Endothelial cell of umbilical vein (primary cell): ENCODE data around the gene TMEM234. TPM values are rescaled to one million over a fixed set of nuclear protein-coding genes. Genes with fewer than 3 reads are reported as not detected.

Source experiments
- BruUV-seq: library from RNA; stranded (reverse); fragments of 400-500 nt; replicated peaks from 2 replicates; lab custom pipeline; 2021; lab: Mats Ljungman, UMichigan
- CTCF ChIA-PET: fragments of 300-600, 350-600 bp; sonication (Branson Sonifier 250); formaldehyde crosslinking; loops from one replicate; lab custom pipeline; 2021; ENCODE audit warnings: antibody characterized with exemption, inconsistent platforms; lab: Charles Lee
- POLR2A ChIA-PET: fragments of 300-600, 350-600 bp; sonication (Branson Sonifier 250); formaldehyde crosslinking; loops from one replicate; lab custom pipeline; 2021; ENCODE audit warnings: antibody characterized with exemption, inconsistent platforms; lab: Charles Lee
- DNase-seq: peaks from one replicate; pipeline ENCODE4 v3.0.0-alpha.2; 2011; ENCODE audit warnings: low read depth, low spot score
- FAIRE-seq: peaks from 2 replicates; lab custom pipeline; 2011; peaks lifted over from hg19 to GRCh38; lab: Jason Lieb, UNC
- H2AFZ ChIP-seq: 2 replicates; pipeline ENCODE4 v1.6.0; 2012; ENCODE audit warnings: low read depth, low read length, control low read depth, inconsistent platforms
- H3K27ac ChIP-seq: 2 replicates; pipeline ENCODE4 v1.5.1; 2011; ENCODE audit warnings: low read depth, mild to moderate bottlenecking, control low read depth, low read length, moderate library complexity; ENCODE audit not compliant: insufficient read depth
- H3K27me3 ChIP-seq, 2 experiments: 2 replicates each; pipeline versions ENCODE4 v1.6.0 to v1.6.1; 2011; ENCODE audit warnings: low read length in 2 of 2, mixed read lengths in 1 of 2; ENCODE audit not compliant: control insufficient read depth in 2 of 2, insufficient read depth in 2 of 2
- H3K36me3 ChIP-seq, 2 experiments: 2 replicates in 1 of 2; 3 replicates in 1 of 2; pipeline ENCODE4 v1.5.1; 2011; ENCODE audit warnings: low read length in 2 of 2, mild to moderate bottlenecking in 1 of 2, moderate library complexity in 1 of 2; ENCODE audit not compliant: control insufficient read depth in 2 of 2, insufficient read depth in 2 of 2; ENCODE audit errors: extremely low read depth in 1 of 2
- H3K4me1 ChIP-seq: 3 replicates; pipeline ENCODE4 v1.5.1; 2011; ENCODE audit warnings: mild to moderate bottlenecking, low read length; ENCODE audit not compliant: control insufficient read depth, insufficient read depth; ENCODE audit errors: extremely low read depth
- H3K4me2 ChIP-seq: 2 replicates; pipeline ENCODE4 v1.6.1; 2011; ENCODE audit warnings: low read length, control low read depth, mixed read lengths; ENCODE audit not compliant: insufficient read depth
- H3K4me3 ChIP-seq, 3 experiments: fragments of 200-600 bp in 1 of 3; sonication (generic), shearing (Covaris generic) in 1 of 3; replicated peaks in 1 of 3; 2 replicates each; pipeline ENCODE4 v1.5.1; 2011 to 2016; ENCODE audit warnings: control low read depth in 3 of 3, low read length in 3 of 3, mild to moderate bottlenecking in 2 of 3, inconsistent platforms in 1 of 3, low read depth in 1 of 3, moderate library complexity in 1 of 3; ENCODE audit not compliant: insufficient read depth in 1 of 3
- H3K79me2 ChIP-seq: 2 replicates; pipeline ENCODE4 v1.6.0; 2012; ENCODE audit warnings: low read length, inconsistent platforms; ENCODE audit not compliant: control insufficient read depth, insufficient read depth
- H3K9ac ChIP-seq: replicated peaks from 2 replicates; pipeline ENCODE3; 2011; ENCODE audit warnings: low read length, control low read depth; ENCODE audit not compliant: insufficient read depth; ENCODE audit errors: extremely low read depth
- H3K9me1 ChIP-seq: replicated peaks from 3 replicates; pipeline ENCODE4 v1.6.0; 2011; ENCODE audit warnings: mild to moderate bottlenecking, low read length; ENCODE audit not compliant: control insufficient read depth, insufficient read depth; ENCODE audit errors: extremely low read depth
- H3K9me3 ChIP-seq: replicated peaks from 2 replicates; pipeline ENCODE4 v1.5.1; 2012; ENCODE audit warnings: low read length, inconsistent platforms; ENCODE audit not compliant: control insufficient read depth, insufficient read depth
- H4K20me1 ChIP-seq: replicated peaks from 2 replicates; pipeline ENCODE3; 2011; ENCODE audit warnings: mild to moderate bottlenecking, low read length; ENCODE audit not compliant: control insufficient read depth, insufficient read depth; ENCODE audit errors: extremely low read depth
- EZH2 ChIP-seq: IDR thresholded peaks from 2 replicates; pipeline ENCODE4 v1.6.1; 2012; ENCODE audit warnings: borderline replicate concordance, low read depth, mild to moderate bottlenecking, moderate library complexity, low read length, inconsistent platforms; ENCODE audit not compliant: severe bottlenecking
- FOS ChIP-seq: IDR thresholded peaks from 2 replicates; pipeline ENCODE4 v1.6.1; 2011; ENCODE audit warnings: mild to moderate bottlenecking, low read length, moderate library complexity, borderline replicate concordance; ENCODE audit not compliant: insufficient read depth
- GATA2 ChIP-seq: IDR thresholded peaks from 2 replicates; pipeline ENCODE4 v1.7.0; 2011; ENCODE audit warnings: low read depth, mild to moderate bottlenecking, moderate library complexity, mixed read lengths, low read length; ENCODE audit not compliant: insufficient read length, insufficient read depth
- JUN ChIP-seq: IDR thresholded peaks from 2 replicates; pipeline ENCODE4 v1.6.1; 2011; ENCODE audit warnings: borderline replicate concordance, low read depth; ENCODE audit not compliant: insufficient read length, insufficient read depth
- MYC ChIP-seq: IDR thresholded peaks from one replicate; pipeline ENCODE4 v1.6.1; 2011; ENCODE audit warnings: mild to moderate bottlenecking, low read depth, low read length
- POLR2A ChIP-seq: IDR thresholded peaks from 2 replicates; pipeline ENCODE4 v1.6.1; 2012; ENCODE audit warnings: low read depth, mild to moderate bottlenecking, control low read depth, low read length
- POLR2AphosphoS5 ChIP-seq: IDR thresholded peaks from 2 replicates; pipeline ENCODE4 v1.6.1; 2012; ENCODE audit warnings: low read depth, mild to moderate bottlenecking, control low read depth, low read length, moderate library complexity; ENCODE audit not compliant: insufficient read depth
- dilution Hi-C: fragments of 300-500 bp; cut with MboI; formaldehyde crosslinking; loops from one replicate; pipeline ENCODE4 v1.15.0; 2019; ENCODE audit warnings: low sequenced_read_pairs; ENCODE audit not compliant: extremely low pct_ligation_motif_present
- intact Hi-C: fragments of 100-400 bp; cut with micrococcal nuclease; formaldehyde crosslinking; loops from one replicate; pipeline ENCODE4 v1.10.0; 2022
- polyA plus RNA-seq, 4 experiments: library from polyadenylated mRNA; depleted of rRNA in 3 of 4; stranded (reverse) in 3 of 4; unstranded in 1 of 4; fragments of >200 nt; gene quantifications; 2 replicates each; pipeline versions ENCODE4 v1.2.1 to v1.2.3, GENCODE V29; 2011 to 2012; ENCODE audit warnings: missing spikeins in 1 of 4
- total RNA-seq: library from RNA; stranded (reverse); gene quantifications from 2 replicates; pipeline ENCODE4 v1.2.3, GENCODE V29; 2021
- TF ChIP-seq, protein P1 (sequence below): IDR thresholded peaks from 2 replicates; pipeline ENCODE4 v1.6.1; 2011; ENCODE audit not compliant: insufficient read depth, insufficient read length
- TF ChIP-seq, protein P2 (sequence below), 2 donors: IDR thresholded peaks; 1 replicate in 1 of 2; 2 replicates in 1 of 2; pipeline ENCODE4 v1.5.1; 2011; ENCODE audit warnings: low read length in 2 of 2, mild to moderate bottlenecking in 2 of 2, moderate library complexity in 2 of 2, control low read depth in 1 of 2, inconsistent platforms in 1 of 2, low read depth in 1 of 2; ENCODE audit not compliant: insufficient read depth in 1 of 2; ENCODE audit errors: extremely low read depth in 1 of 2

Gene TMEM234
- total and polyA plus RNA-seq, 2 donors (not counting 3 experiments of a cell fraction or from before 2014, with no cell fraction given) = 20.7 to 21.3 TPM

DNA sequence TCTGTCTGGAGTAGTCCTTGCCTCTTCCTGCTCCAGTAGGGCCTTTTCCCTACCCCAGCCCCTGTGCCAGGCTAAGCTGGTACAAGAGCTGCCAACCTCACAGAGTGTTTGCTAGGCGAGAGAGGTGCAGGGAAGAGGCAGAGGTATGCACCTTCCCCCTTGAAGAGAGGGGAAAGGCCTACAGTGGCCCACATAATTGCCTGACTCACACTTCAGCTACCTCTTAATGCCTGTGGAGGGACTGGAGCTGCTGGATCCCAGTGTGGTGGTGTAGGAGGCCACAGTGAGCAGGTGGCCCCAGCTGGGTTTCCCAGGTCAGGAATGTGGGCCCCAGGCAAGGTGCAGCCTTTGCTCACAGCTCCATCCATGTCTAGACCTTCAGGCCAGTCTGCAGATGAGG is 25.1 kb downstream of the TMEM234 start:
- Histone ChIP-seq H4K20me1 (no peaks in the 10 kb centered on the region), H3K9me3 (no peaks in the 10 kb centered on the region), H3K9me1 (no peaks in the 10 kb centered on the region), H3K36me3 (peaks cover 25 to 45% of the 10 kb centered on the region in 2 experiments), H2AFZ (no peak overlapping the region), H3K27ac (no peak overlapping the region), H3K4me2 (no peak overlapping the region), H3K9ac (no peak overlapping the region), H3K27me3 (no peaks in the 10 kb centered on the region), H3K79me2 (no peaks in the 10 kb centered on the region), H3K4me1 (peaks cover 8% of the 10 kb centered on the region), H3K4me3 (no peak overlapping the region)
- ChIA-PET CTCF (interaction anchor here (0.8 to 1.0 kb wide), 2 partner anchors 19 to 204 kb away, joined by 3 to 4 read pairs; no protein-coding TSS in a partner anchor), POLR2A (interaction anchor here (0.7 to 1.1 kb wide), 2 partner anchors 19 to 36 kb away, joined by 3 to 4 read pairs; no protein-coding TSS in a partner anchor)
- intact Hi-C loops = no loop called here
- TF ChIP-seq POLR2A = no peak
- no peak for TF ChIP-seq MYC
- TF ChIP-seq FOS = no peak
- no peak for TF ChIP-seq POLR2AphosphoS5
- TF ChIP-seq EZH2 = no peak
- TF ChIP-seq GATA2 = no peak
- TF ChIP-seq, protein P1, sequence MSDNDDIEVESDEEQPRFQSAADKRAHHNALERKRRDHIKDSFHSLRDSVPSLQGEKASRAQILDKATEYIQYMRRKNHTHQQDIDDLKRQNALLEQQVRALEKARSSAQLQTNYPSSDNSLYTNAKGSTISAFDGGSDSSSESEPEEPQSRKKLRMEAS = no peak
- TF ChIP-seq, protein P2, sequence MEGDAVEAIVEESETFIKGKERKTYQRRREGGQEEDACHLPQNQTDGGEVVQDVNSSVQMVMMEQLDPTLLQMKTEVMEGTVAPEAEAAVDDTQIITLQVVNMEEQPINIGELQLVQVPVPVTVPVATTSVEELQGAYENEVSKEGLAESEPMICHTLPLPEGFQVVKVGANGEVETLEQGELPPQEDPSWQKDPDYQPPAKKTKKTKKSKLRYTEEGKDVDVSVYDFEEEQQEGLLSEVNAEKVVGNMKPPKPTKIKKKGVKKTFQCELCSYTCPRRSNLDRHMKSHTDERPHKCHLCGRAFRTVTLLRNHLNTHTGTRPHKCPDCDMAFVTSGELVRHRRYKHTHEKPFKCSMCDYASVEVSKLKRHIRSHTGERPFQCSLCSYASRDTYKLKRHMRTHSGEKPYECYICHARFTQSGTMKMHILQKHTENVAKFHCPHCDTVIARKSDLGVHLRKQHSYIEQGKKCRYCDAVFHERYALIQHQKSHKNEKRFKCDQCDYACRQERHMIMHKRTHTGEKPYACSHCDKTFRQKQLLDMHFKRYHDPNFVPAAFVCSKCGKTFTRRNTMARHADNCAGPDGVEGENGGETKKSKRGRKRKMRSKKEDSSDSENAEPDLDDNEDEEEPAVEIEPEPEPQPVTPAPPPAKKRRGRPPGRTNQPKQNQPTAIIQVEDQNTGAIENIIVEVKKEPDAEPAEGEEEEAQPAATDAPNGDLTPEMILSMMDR (IDR thresholded peaks at IDR 0.05; ENCODE audit: extremely low read depth in 1 of 2, insufficient read depth in 1 of 2, low read depth in 1 of 2, low read length in 2 of 2) = no peak
- TF ChIP-seq JUN = no peak
- DNase-seq (no peak), FAIRE-seq (no peak)
- dilution Hi-C loops = no loop called here
- BruUV-seq = no TSS peak
